ENCODE data around the gene GRB2.
"Not testable (repeated sequence)": the region's sequence is repeated elsewhere in the genome, so short reads cannot be mapped to it uniquely, and the experiment has no call there.

GRB2 gene

DNA sequence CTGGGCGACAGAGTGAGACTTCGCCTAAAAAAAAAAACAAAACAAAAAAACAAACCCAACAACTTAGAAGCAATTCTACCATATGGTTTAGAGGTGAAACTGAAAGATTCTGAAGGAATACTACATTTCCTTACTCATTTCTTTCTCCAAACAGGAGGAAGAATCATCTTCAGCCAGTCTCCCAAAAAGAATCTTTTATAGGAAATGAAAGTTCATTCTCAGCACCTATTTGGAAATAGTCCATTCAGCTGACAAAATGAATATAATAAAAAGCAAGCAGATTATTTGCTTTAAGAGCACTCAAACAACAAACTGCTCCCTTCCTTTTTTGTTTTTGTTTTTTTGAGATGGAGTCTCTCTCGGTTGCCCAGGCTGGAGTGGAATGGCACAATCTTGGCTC lies 17.7 kb downstream of the GRB2 start:
- no peak overlapping the region for H3K4me3 ChIP-seq (ENCODE audit: low read depth, low read length)
- no peak for DNase-seq (ENCODE audit: low read depth)
- in situ Hi-C loops (cut with HindIII; ENCODE audit: low sequenced_read_pairs), result no loop called here
- TF ChIP-seq, protein P1, sequence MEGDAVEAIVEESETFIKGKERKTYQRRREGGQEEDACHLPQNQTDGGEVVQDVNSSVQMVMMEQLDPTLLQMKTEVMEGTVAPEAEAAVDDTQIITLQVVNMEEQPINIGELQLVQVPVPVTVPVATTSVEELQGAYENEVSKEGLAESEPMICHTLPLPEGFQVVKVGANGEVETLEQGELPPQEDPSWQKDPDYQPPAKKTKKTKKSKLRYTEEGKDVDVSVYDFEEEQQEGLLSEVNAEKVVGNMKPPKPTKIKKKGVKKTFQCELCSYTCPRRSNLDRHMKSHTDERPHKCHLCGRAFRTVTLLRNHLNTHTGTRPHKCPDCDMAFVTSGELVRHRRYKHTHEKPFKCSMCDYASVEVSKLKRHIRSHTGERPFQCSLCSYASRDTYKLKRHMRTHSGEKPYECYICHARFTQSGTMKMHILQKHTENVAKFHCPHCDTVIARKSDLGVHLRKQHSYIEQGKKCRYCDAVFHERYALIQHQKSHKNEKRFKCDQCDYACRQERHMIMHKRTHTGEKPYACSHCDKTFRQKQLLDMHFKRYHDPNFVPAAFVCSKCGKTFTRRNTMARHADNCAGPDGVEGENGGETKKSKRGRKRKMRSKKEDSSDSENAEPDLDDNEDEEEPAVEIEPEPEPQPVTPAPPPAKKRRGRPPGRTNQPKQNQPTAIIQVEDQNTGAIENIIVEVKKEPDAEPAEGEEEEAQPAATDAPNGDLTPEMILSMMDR (IDR thresholded peaks at IDR 0.05; ENCODE audit: low read depth, low read length, missing control alignments), result no peak

DNA sequence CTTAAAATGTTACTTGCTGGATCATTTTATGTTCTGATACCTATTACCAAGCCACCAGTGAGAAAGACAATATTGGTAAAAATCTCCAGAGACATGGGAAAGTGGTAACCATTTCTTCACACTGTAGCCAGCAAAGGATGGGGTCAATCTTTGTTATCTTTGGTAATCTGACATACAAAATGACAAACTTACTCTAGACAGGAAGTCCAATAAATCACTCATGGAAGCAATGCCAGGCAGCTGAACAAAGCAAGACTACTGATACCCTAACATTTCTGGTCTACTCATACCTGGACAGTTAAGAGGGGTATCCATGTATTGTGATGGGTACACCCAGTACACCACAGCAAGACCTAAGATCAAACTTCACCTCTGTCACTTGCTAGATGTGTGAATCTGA lies 19.0 kb downstream of the GRB2 start:
- TF ChIP-seq, protein P1 (IDR thresholded peaks at IDR 0.05; ENCODE audit: low read depth, low read length, missing control alignments), result no peak
- no peak overlapping the region for H3K4me3 ChIP-seq (ENCODE audit: low read depth, low read length)
- in situ Hi-C loops (cut with HindIII; ENCODE audit: low sequenced_read_pairs), result no loop called here
- DNase-seq (ENCODE audit: low read depth), result no peak

DNA sequence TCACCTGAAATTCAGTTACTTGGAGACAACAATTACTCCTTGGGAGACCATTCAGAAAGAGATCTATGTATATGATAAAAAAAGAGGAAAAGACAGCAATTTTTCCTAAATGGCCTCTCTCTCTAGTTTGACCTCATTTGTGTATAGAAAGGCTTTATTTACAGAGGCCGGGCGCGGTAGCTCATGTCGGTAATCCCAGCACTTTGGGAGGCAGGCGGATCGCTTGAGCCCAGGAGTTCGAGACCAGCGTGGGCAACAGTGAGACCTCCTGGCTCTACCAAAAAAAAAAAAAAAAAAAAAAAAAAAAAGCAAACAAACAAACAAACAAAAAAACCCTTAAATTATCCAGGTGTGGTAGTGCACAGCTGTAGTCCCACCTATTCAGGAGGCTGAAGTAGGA lies 20.7 kb downstream of the GRB2 start:
- in situ Hi-C loops (cut with HindIII; ENCODE audit: low sequenced_read_pairs), result no loop called here
- no peak overlapping the region for H3K4me3 ChIP-seq (ENCODE audit: low read depth, low read length)
- no peak for DNase-seq (ENCODE audit: low read depth)
- TF ChIP-seq, protein P1 (IDR thresholded peaks at IDR 0.05; ENCODE audit: low read depth, low read length, missing control alignments), result no peak

DNA sequence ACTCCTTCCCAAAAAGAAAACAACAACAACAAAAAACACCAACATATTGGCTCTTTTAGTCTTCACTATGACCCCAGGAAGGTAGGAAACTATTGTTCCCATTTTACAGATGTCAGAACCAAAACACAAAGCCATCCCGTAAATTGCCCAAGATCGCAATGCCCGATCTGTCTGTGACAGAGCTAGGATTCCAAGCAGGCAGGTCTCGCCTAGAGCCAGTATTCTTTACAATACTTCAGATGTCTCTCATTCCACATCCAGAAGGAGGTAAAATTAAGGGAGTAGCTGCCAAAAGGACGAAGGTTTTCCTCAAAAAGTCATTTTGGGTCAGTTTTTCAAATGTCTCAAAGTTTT lies 21.7 kb downstream of the GRB2 start:
- no peak for DNase-seq (ENCODE audit: low read depth)
- in situ Hi-C loops (cut with HindIII; ENCODE audit: low sequenced_read_pairs), result no loop called here
- TF ChIP-seq, protein P1 (IDR thresholded peaks at IDR 0.05; ENCODE audit: low read depth, low read length, missing control alignments), result no peak
- no peak overlapping the region for H3K4me3 ChIP-seq (ENCODE audit: low read depth, low read length)

DNA sequence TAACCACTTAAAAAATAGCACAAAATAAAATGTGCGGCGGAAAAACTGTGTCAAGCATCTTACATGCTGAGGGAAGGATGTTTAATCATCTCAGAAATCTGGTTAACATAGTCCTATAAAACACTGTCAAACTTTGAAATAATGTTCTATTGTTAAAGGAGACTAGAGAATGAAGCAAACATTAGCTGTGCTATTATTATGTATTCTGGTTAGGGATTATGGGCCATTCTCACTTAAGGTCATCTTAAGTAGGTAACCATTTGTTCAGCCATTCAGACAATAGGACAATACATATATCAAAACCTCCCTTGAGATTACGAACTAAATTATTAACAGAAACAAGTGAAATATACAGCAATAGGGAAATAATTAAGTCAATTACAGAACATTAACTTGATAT lies 24.7 kb downstream of the GRB2 start:
- no peak for DNase-seq (ENCODE audit: low read depth)
- H3K4me3 ChIP-seq (ENCODE audit: low read depth, low read length), result no peak overlapping the region
- TF ChIP-seq, protein P1 (IDR thresholded peaks at IDR 0.05; ENCODE audit: low read depth, low read length, missing control alignments), result no peak
- in situ Hi-C loops (cut with HindIII; ENCODE audit: low sequenced_read_pairs), result no loop called here

DNA sequence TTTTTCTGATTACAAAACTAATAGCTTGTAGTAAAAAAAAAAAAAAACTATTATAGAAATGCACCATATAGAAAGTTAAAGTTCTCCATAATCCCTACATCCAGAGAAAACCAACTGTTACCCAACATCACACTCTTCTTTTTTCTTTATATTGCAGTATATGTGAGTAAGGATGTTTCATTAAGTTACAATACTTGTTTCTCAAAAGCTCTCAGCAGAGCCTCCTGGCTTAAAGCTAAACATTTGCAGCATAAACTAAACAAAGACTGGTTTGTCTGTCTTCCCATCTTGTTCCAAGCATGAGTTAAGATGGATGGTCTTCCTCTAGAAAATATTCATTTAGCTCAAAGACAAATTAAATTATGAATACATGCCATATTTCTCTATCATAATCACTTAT lies 25.2 kb downstream of the GRB2 start:
- DNase-seq (ENCODE audit: low read depth), result no peak
- no peak overlapping the region for H3K4me3 ChIP-seq (ENCODE audit: low read depth, low read length)
- in situ Hi-C loops (cut with HindIII; ENCODE audit: low sequenced_read_pairs), result no loop called here
- TF ChIP-seq, protein P1 (IDR thresholded peaks at IDR 0.05; ENCODE audit: low read depth, low read length, missing control alignments), result no peak

DNA sequence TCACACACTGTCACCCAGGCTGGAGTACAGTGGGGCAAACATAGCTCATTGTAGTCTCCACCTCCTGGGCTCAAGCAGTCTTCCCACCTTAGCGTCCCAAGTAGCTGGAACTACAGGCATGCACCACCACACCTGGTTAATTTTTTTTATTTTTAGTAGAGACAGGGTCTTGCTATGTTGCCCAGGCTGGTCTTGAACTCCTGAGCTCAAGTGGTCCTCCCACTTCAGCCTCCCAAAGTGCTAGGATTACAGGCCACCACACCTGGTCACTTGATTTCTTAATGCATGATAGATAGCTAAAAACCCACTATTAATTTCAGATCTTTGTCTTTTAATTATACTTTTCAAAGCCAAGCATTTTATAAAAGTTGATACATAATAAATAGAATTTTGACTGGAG lies 26.1 kb downstream of the GRB2 start:
- DNase-seq (ENCODE audit: low read depth); H3K4me3 ChIP-seq (ENCODE audit: low read depth, low read length); in situ Hi-C loops (cut with HindIII; ENCODE audit: low sequenced_read_pairs): not testable (repeated sequence)
